ENCODE results near the gene FGF14.
"Not testable (repeated sequence)": the region's sequence is repeated elsewhere in the genome, so short reads cannot be mapped to it uniquely, and the experiment has no call there.

Gene FGF14

DNA sequence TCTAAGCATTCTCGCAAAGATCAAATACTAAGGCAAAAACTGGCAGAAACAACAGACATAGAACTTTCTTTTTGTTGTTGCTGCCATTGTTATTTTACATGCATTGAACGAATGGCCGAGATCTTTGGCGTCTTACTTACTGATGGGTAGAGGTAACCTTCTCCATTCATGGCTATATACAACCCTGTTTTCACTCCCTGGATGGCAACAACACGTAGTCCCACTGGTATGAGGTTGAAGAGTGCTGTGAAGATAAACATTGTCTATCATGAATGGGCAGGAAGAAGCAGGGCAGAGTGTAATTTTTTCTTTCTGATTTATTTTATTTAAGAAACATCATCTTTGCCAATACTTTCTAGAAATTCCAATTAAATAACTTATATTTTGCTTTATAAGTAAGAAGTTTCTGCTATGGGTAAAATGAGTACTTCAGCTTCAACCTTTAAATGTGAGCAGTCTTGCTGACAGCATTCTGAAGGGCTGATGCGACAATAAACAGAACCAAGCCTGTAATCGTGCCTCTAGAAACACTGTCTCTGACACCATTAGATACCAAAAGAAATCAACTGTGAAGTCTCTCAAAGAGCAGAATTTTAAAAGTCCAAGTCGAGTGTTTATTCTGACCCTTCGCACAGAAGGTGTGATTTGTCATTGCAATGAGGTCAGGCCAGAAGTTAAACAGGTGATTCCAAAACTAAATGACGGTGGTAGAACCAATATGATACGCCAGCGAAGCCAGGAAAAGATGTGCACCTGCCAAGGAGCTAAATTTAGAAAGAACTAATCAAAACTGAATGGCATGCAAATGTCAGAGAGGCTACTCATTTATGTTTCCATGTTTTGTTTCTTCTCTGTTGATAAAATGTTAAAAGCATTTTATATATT lies 533.0 kb downstream of the FGF14 start:
- no peak for DNase-seq (ENCODE audit: low spot score)

GRCh38 chr13:101866889-101867581 lies 534.8 kb downstream of the FGF14 start:
- no peak for DNase-seq (ENCODE audit: low spot score)

GRCh38 chr13:101858860-101859259 lies 543.0 kb downstream of the FGF14 start:
- no peak for DNase-seq (ENCODE audit: low spot score)

GRCh38 chr13:101846701-101847100 lies 555.1 kb downstream of the FGF14 start:
- DNase-seq (ENCODE audit: low spot score) = no peak

GRCh38 chr13:101846249-101846648 lies 555.6 kb downstream of the FGF14 start:
- DNase-seq (ENCODE audit: low spot score) = no peak

- DNase-seq (ENCODE audit: low spot score) = no peak
Observed at GRCh38 chr13:101845245-101846020, 556.4 kb downstream of the FGF14 start.

DNA sequence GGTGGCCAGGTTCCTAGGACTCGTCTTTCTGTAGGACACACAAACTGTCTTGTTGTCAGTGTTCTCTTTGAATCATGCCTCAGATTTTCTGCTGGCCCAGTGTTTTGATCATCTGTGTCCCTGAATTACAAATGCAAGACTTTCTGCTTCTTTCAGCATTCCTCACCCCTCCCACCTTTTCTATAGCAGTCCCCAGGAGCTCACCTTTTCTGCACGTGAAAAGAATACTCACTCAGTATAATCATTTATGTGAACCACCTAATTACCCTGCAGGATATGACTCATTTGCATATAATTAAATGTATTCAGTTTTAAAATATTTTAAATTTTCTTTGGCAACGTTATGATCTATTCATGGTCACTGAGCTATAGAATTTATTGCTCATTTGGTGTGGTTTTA lies 560.1 kb downstream of the FGF14 start:
- no peak for DNase-seq (ENCODE audit: low spot score)

DNA sequence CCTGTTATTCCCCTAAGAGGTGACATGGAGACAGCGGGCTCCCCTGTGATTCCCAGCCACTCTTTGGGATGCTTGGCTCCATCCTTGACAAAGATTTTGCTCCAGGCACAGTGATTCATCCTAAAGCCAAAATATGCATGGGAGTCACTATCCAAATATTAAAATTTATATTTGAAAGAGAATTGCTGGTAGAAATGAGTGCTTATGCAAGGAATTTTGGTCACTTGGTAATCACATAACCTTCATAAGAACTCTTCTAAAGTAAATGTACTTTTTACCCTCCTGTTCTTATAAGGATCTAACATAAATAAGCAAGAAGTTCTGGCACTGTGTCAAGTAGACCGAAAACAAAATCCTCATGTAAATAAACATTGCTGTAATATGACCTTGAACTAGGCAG lies 563.5 kb downstream of the FGF14 start:
- no peak for DNase-seq (ENCODE audit: low spot score)

DNA sequence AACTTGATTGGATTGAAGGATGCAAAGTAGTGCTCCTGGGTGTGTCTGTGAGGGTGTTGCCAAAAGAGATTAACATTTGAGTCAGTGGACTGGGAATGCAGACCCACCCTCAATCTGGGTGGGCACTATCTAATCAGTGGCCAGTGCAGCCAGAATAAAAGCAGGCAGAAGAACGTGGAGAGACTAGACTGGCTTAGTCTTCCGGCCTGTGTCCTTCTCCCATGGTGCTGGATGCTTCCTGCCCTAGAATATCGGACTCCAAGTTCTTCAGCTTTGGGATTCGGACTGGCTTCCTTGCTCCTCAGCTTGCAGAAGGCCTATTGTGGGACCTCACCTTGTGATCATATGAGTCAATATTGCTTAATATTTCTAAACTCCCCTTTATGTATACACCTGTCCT lies 564.1 kb downstream of the FGF14 start:
- DNase-seq (ENCODE audit: low spot score) = not testable (repeated sequence)

- DNase-seq (ENCODE audit: low spot score) = no peak
Observed at GRCh38 chr13:101837288-101837687, 564.6 kb downstream of the FGF14 start.

DNA sequence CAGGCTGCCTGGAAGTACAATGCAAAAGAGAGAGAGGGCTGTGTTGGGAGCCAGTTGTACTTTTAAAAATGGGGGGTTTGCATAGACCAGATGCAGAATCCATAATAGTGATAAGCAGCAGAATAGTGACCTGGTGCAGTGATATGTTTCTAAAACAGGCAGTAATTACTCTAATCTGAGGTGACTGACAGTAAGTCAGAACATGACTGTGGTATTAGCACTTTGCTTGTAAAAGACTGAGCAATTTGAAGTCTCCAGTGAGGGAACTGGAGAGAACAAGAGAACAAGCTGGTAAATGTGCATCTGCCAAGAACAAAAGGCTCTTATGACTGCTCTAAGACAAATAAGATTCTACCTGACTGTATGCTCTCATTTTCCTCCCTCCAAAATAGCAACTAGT lies 565.9 kb downstream of the FGF14 start:
- no peak for DNase-seq (ENCODE audit: low spot score)

DNA sequence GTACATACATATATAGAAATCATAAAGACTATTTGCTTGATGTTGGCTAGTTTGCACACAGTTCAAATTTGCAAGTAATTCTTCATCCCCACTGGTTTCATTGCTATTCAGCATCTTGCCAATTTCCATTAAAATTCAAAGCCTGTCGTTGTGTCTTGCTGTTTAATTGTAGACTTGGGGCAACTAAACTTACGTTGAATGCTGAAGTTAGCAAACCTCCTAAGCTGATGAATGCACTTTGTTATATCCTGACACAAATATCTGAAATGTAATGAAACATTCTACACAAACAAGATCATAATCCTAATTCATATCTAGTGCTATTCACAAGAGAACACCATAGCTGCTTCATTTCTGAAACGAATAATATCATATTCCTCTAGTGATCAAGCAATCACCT lies 568.2 kb downstream of the FGF14 start:
- DNase-seq (ENCODE audit: low spot score) = no peak

- DNase-seq (ENCODE audit: low spot score) = no peak
Observed at GRCh38 chr13:101830035-101830434, 571.8 kb downstream of the FGF14 start.

- DNase-seq (ENCODE audit: low spot score) = no peak
Observed at GRCh38 chr13:101829484-101829883, 572.4 kb downstream of the FGF14 start.

DNA sequence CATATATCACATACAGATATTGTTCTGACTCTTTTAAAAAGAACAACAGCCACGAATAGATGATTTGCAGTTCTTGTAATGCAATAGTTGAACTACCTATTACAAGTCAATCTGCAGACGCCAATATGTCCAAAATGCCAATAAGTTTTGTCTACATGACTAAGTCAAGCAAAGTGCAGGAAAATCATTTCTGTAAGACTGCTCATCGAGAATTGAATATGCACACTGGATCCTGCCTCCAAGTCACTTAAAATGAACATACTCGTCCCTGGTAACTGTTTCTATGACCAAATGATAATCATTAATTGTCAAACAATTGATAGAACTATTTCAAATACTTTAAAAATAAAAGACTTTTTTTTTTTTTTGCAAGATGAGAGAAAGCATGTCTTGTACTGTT lies 573.7 kb downstream of the FGF14 start:
- no peak for DNase-seq (ENCODE audit: low spot score)

DNA sequence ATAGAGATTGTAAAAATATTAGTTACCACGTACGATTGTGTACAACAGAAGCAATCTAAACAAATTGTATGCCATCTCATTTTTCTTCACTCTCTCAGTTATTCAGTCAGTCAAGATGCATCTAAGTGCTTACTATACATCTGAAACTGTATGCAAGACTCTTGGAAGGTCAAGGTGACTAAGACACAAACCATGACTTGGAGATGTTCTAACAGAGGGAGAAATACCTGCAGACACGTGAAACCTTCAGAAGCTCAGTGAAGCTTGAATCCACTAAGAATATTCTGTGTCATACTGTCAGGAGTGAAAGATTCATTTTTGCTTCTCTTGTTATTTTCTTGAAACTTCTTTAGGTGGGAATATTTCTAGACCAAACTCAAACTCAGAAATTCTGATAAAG lies 584.0 kb downstream of the FGF14 start:
- no peak for DNase-seq (ENCODE audit: low spot score)

GRCh38 chr13:101811881-101812280 lies 590.0 kb downstream of the FGF14 start:
- DNase-seq (ENCODE audit: low spot score) = no peak

GRCh38 chr13:101811284-101811839 lies 590.5 kb downstream of the FGF14 start:
- no peak for DNase-seq (ENCODE audit: low spot score)

DNA sequence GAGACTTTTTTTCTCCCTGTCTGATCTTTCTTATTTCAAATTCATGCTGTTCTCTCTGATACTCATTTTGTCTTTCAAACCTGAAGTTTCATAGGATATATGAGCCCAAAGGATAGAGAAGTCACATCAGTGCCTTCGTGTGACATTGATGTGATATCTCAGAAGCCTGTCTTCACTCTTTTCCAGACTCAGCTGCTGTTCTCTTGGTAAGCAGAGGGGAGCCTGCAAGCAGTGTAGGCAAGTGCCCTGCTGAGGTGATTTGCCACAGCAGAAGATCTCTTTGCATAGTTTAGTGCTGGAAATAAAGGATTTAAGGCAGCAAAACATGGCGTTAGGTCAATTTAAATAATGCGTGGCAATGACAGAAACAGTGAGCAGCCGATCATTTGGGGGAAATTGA lies 602.7 kb downstream of the FGF14 start:
- DNase-seq (ENCODE audit: low spot score) = no peak

DNA sequence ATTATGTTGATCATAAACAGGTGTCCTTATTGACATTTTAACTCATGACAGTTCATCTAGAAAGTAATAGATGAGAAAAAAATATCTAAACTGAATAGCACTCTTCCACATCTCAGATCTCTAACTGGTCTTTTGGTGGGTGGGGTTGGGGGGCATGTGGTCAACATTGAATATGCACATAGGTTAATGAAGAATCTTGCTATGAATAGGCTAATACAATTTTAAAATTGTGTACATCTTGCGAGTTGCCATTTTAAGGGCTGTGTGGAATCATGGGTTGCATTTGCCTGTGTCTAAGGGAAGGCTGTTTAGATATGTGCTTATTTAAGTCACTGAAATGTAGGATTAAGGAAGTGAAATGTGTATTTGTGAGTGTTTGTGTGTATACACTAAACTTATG lies 603.4 kb downstream of the FGF14 start:
- DNase-seq (ENCODE audit: low spot score) = no peak

- no peak for DNase-seq (ENCODE audit: low spot score)
Observed at GRCh38 chr13:101795460-101795859, 606.4 kb downstream of the FGF14 start.

GRCh38 chr13:101795025-101795424 lies 606.8 kb downstream of the FGF14 start:
- no peak for DNase-seq (ENCODE audit: low spot score)

Data from hematopoietic multipotent progenitor cell treated with erythropoietin and hydrocortisone succinate and interleukin-3 and kit ligand, for 17 days (in vitro differentiated cells).